ENCODE results near the gene HPS6. TPM values are rescaled to one million over a fixed set of nuclear protein-coding genes. Genes with fewer than 3 reads are reported as not detected.

HPS6 gene
- total RNA-seq, 1 experiment from 2014 or later: 31.7 TPM

DNA sequence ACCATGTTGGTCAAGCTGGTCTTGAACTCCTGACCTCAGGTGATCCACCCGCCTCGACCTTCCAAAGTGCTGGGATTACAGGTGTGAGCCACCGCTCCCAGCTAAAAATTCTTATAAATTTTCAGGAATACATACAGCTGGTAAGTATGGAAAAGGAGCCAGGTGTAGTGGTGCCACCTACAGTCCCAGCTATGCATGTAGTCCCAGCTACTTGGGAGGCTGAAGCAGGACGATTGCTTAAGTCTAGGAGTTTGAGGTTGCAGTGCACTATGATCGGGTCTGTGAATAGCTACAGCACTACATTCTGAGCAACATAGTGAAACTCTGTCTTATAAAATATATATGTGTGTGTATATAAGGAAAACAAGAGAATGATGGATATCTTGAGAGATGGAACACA is 36.0 kb downstream of the HPS6 start:
- RAD21 ChIA-PET (ENCODE audit: low non-redundant PET in 1 of 2, low total read pairs in 2 of 2, uncharacterized antibody in 2 of 2, unreplicated experiment in 2 of 2): interaction anchor here in 1 of 2 experiments (0.7 kb wide), 1 partner anchor 91 kb away, joined by 7 read pairs; no protein-coding TSS in a partner anchor

GRCh38 chr10:102102421-102102820 is 37.3 kb downstream of the HPS6 start:
- no peaks in the 10 kb centered on the region for H3K4me1 ChIP-seq (ENCODE audit: control insufficient read depth in 1 of 2, insufficient read depth in 2 of 2, low read length in 2 of 2)
- no TSS peak for BruUV-seq (replicated peaks)
- CTCF ChIA-PET: interaction anchor here (1.0 to 7.1 kb wide), 3 partner anchors 8 to 262 kb away, joined by 4 to 48 read pairs (median 27); no protein-coding TSS in a partner anchor

More for the DNA sequence above, 36.0 kb downstream of the HPS6 start:
- H3K9me2 ChIP-seq (ENCODE audit: insufficient read depth): no peaks in the 10 kb centered on the region
- intact Hi-C loops (cut with micrococcal nuclease): no loop called here
- no peak for TF ChIP-seq SP1 (IDR thresholded peaks at IDR 0.05; ENCODE audit: low read depth)
- peak; percentile 69 for TF ChIP-seq RAD21 (IDR thresholded peaks at IDR 0.05; ENCODE audit: low read depth)
- TF ChIP-seq, protein P1, sequence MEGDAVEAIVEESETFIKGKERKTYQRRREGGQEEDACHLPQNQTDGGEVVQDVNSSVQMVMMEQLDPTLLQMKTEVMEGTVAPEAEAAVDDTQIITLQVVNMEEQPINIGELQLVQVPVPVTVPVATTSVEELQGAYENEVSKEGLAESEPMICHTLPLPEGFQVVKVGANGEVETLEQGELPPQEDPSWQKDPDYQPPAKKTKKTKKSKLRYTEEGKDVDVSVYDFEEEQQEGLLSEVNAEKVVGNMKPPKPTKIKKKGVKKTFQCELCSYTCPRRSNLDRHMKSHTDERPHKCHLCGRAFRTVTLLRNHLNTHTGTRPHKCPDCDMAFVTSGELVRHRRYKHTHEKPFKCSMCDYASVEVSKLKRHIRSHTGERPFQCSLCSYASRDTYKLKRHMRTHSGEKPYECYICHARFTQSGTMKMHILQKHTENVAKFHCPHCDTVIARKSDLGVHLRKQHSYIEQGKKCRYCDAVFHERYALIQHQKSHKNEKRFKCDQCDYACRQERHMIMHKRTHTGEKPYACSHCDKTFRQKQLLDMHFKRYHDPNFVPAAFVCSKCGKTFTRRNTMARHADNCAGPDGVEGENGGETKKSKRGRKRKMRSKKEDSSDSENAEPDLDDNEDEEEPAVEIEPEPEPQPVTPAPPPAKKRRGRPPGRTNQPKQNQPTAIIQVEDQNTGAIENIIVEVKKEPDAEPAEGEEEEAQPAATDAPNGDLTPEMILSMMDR (IDR thresholded peaks at IDR 0.05 in 2 of 3, conservative IDR thresholded peaks at IDR 0.05 in 1 of 3; ENCODE audit: borderline replicate concordance in 1 of 3, insufficient read depth in 1 of 3, low read depth in 2 of 3, low read length in 2 of 3): peak; percentile 52 to 71 (median 53); a peak in 5 of 6 replicates
- TF ChIP-seq EZH2phosphoT487 (IDR thresholded peaks at IDR 0.05; ENCODE audit: borderline replicate concordance): no peak
- no peak for TF ChIP-seq ZFX (IDR thresholded peaks at IDR 0.05)
- no peak for TF ChIP-seq POLR2AphosphoS5 (IDR thresholded peaks at IDR 0.05; ENCODE audit: low read depth, low read length)
- H3K4me1 ChIP-seq (ENCODE audit: control insufficient read depth in 1 of 2, insufficient read depth in 2 of 2, low read length in 2 of 2): no peaks in the 10 kb centered on the region
- no peaks in the 10 kb centered on the region for H3K36me3 ChIP-seq (ENCODE audit: control insufficient read depth in 1 of 2, insufficient read depth in 2 of 2, low read length in 2 of 2)
- POLR2A ChIA-PET: interaction anchor here (1.2 to 2.2 kb wide), 5 partner anchors 11 to 45 kb away, joined by 3 to 5 read pairs (median 4); no protein-coding TSS in a partner anchor
- H3K79me2 ChIP-seq (ENCODE audit: insufficient read depth, low read length): no peaks in the 10 kb centered on the region
- H4K20me1 ChIP-seq (ENCODE audit: insufficient read depth): no peaks in the 10 kb centered on the region
- ATAC-seq (peak; percentile 93), DNase-seq (ENCODE audit: low read depth, low spot score) (peak; percentile 39)
- no peak overlapping the region for H3K27ac ChIP-seq (ENCODE audit: low read depth, low read length)
- CTCF ChIA-PET: interaction anchor here (0.8 to 7.1 kb wide), 13 partner anchors 9 to 887 kb away, joined by 3 to 48 read pairs (median 7); partner anchors contain the start of gene HPS6
- no peak overlapping the region for H3K9ac ChIP-seq (ENCODE audit: low read length)
- no TSS peak for BruUV-seq (replicated peaks)
- no peaks in the 10 kb centered on the region for H3K27me3 ChIP-seq (ENCODE audit: insufficient read depth, low read length)
- no peak overlapping the region for H3K4me3 ChIP-seq (replicated peaks in 1 of 2; ENCODE audit: low read depth in 1 of 2, low read length in 2 of 2)
- H3K9me3 ChIP-seq (ENCODE audit: control insufficient read depth in 1 of 2, insufficient read depth in 1 of 2, low read depth in 1 of 2, low read length in 2 of 2): no peaks in the 10 kb centered on the region
- H2AFZ ChIP-seq (ENCODE audit: low read depth, low read length, poor library complexity, severe bottlenecking): no peak overlapping the region
- H3K4me2 ChIP-seq (ENCODE audit: low read length): no peak overlapping the region

More at GRCh38 chr10:102102421-102102820, 37.3 kb downstream of the HPS6 start:
- no peak overlapping the region for H3K27ac ChIP-seq (ENCODE audit: low read depth, low read length)
- no peak overlapping the region for H3K9ac ChIP-seq (ENCODE audit: low read length)
- H3K4me3 ChIP-seq (replicated peaks in 1 of 2; ENCODE audit: low read depth in 1 of 2, low read length in 2 of 2): no peak overlapping the region
- no peak for DNase-seq (ENCODE audit: low read depth, low spot score)
- H3K79me2 ChIP-seq (ENCODE audit: insufficient read depth, low read length): no peaks in the 10 kb centered on the region
- H3K36me3 ChIP-seq (ENCODE audit: control insufficient read depth in 1 of 2, insufficient read depth in 2 of 2, low read length in 2 of 2): peaks cover 0 to 1% of the 10 kb centered on the region in 2 experiments; a peak in 3 of 4 replicates
- no peaks in the 10 kb centered on the region for H3K27me3 ChIP-seq (ENCODE audit: insufficient read depth, low read length)
- POLR2A ChIA-PET: interaction anchor here (1.2 to 2.2 kb wide), 3 partner anchors 10 to 17 kb away, joined by 3 to 5 read pairs (median 5); no protein-coding TSS in a partner anchor
- intact Hi-C loops (cut with micrococcal nuclease): no loop called here
- H4K20me1 ChIP-seq (ENCODE audit: insufficient read depth): no peaks in the 10 kb centered on the region
- no peaks in the 10 kb centered on the region for H3K9me2 ChIP-seq (ENCODE audit: insufficient read depth)
- RAD21 ChIA-PET (ENCODE audit: low non-redundant PET in 1 of 2, low total read pairs in 2 of 2, uncharacterized antibody in 2 of 2, unreplicated experiment in 2 of 2): no interaction called here
- H3K4me2 ChIP-seq (ENCODE audit: low read length): no peak overlapping the region
- ATAC-seq: no peak
- H2AFZ ChIP-seq (ENCODE audit: low read depth, low read length, poor library complexity, severe bottlenecking): no peak overlapping the region
- TF ChIP-seq ZFX (IDR thresholded peaks at IDR 0.05) (0 out of 2 replicates have a peak, but pooled peaks have one; percentile 23), SRF (IDR thresholded peaks at IDR 0.05; ENCODE audit: low read depth) (no peak)
- H3K9me3 ChIP-seq (ENCODE audit: control insufficient read depth in 1 of 2, insufficient read depth in 1 of 2, low read depth in 1 of 2, low read length in 2 of 2): no peaks in the 10 kb centered on the region

All from HCT116 (cell line).